NT2/D1 (cell line): ENCODE data around the gene ZNF581.

ENCODE experiments used
- YY1 ChIP-seq: IDR thresholded peaks from 2 replicates; pipeline ENCODE4 v1.6.1; 2011; ENCODE audit not compliant: insufficient read length, insufficient read depth
- ZNF274 ChIP-seq: IDR thresholded peaks from 2 replicates; pipeline ENCODE4 v1.6.1; 2011; ENCODE audit warnings: mild to moderate bottlenecking, low read depth, low read length

- TF ChIP-seq YY1 (no peak), ZNF274 (no peak)
These were observed 46.8 kb downstream of the ZNF581 start for GRCh38 chr19:55690109-55690768.
